GM23338 (cell line): ENCODE data around the gene KRT81. TPM values are rescaled to one million over a fixed set of nuclear protein-coding genes. Genes with fewer than 3 reads are reported as not detected.

ENCODE experiments used
- ATAC-seq: fragments of 200-7000 bp; cut with Tn5 transposase; 3 replicates; pipeline ENCODE4 v1.9.1; 2020
- DNase-seq: peaks from one replicate; pipeline ENCODE4 v3.0.0-alpha.2; 2015; ENCODE audit warnings: low spot score
- H2AFZ ChIP-seq: fragments of 200-600 bp; sonication (generic); 2 replicates; pipeline ENCODE4 v1.8.0; 2016; ENCODE audit warnings: antibody characterized with exemption, mild to moderate bottlenecking, moderate library complexity
- H3F3A ChIP-seq: fragments of 200-600 bp; sonication (generic); replicated peaks from 2 replicates; pipeline ENCODE4 v1.8.0; 2017; ENCODE audit warnings: antibody characterized with exemption, mixed run types, low read depth
- H3K27ac ChIP-seq: fragments of 200-600 bp; sonication (generic); 2 replicates; pipeline ENCODE4 v1.6.1; 2016; ENCODE audit warnings: low read depth
- H3K27me3 ChIP-seq: fragments of 200-600 bp; sonication (generic); 2 replicates; pipeline ENCODE4 v1.8.0; 2016; ENCODE audit warnings: mild to moderate bottlenecking, mixed run types, moderate library complexity; ENCODE audit not compliant: insufficient read depth
- H3K36me3 ChIP-seq: fragments of 200-600 bp; sonication (generic); 2 replicates; pipeline ENCODE4 v1.8.0; 2016; ENCODE audit warnings: mild to moderate bottlenecking; ENCODE audit not compliant: insufficient read depth
- H3K4me1 ChIP-seq: fragments of 200-600 bp; sonication (generic); 2 replicates; pipeline ENCODE4 v1.8.0; 2016; ENCODE audit warnings: mild to moderate bottlenecking, moderate library complexity; ENCODE audit not compliant: insufficient read depth
- H3K4me2 ChIP-seq: fragments of 200-600 bp; sonication (generic); 2 replicates; pipeline ENCODE4 v1.7.1; 2017; ENCODE audit warnings: mixed run types
- H3K4me3 ChIP-seq: fragments of 200-600 bp; sonication (generic); 2 replicates; pipeline ENCODE4 v1.6.1; 2016; ENCODE audit warnings: mixed run types
- H3K79me2 ChIP-seq: fragments of 200-600 bp; sonication (generic); replicated peaks from 2 replicates; pipeline ENCODE4 v1.8.0; 2017; ENCODE audit warnings: mild to moderate bottlenecking; ENCODE audit not compliant: insufficient read depth
- H3K9me2 ChIP-seq: fragments of 200-600 bp; sonication (generic); 2 replicates; pipeline ENCODE4 v1.8.0; 2017; ENCODE audit not compliant: insufficient read depth
- H4K20me1 ChIP-seq: fragments of 200-600 bp; sonication (generic); replicated peaks from 2 replicates; pipeline ENCODE4 v1.8.0; 2017; ENCODE audit warnings: mild to moderate bottlenecking; ENCODE audit not compliant: insufficient read depth
- H3K27ac Mint-ChIP-seq: 2 replicates; pipeline ENCODE4 v1.8.0; 2020; ENCODE audit warnings: inconsistent platforms, mild to moderate bottlenecking, moderate library complexity, mixed read lengths
- H3K27me3 Mint-ChIP-seq: 3 replicates; pipeline ENCODE4 v1.8.0; 2022; ENCODE audit warnings: low read depth, mild to moderate bottlenecking, moderate library complexity, mixed read lengths, inconsistent platforms; ENCODE audit not compliant: insufficient read depth, poor library complexity
- H3K36me3 Mint-ChIP-seq: 3 replicates; pipeline ENCODE4 v1.8.0; 2021; ENCODE audit warnings: low read depth, mild to moderate bottlenecking, inconsistent platforms, moderate library complexity, mixed read lengths
- H3K4me1 Mint-ChIP-seq: 3 replicates; pipeline ENCODE4 v1.8.0; 2020; ENCODE audit warnings: mild to moderate bottlenecking, inconsistent platforms, mixed read lengths
- H3K4me3 Mint-ChIP-seq: 3 replicates; pipeline ENCODE4 v1.8.0; 2021; ENCODE audit warnings: moderate library complexity, mild to moderate bottlenecking, inconsistent platforms, mixed read lengths
- H3K9me3 Mint-ChIP-seq: 3 replicates; pipeline ENCODE4 v1.8.0; 2020; ENCODE audit warnings: moderate library complexity, mild to moderate bottlenecking, inconsistent platforms, mixed read lengths
- CREB1 ChIP-seq: fragments of 250-450 bp; sonication (Bioruptor Pico); IDR thresholded peaks from 2 replicates; pipeline ENCODE4 v1.5.0; 2020; ENCODE audit warnings: low read depth, mild to moderate bottlenecking, moderate library complexity
- EZH2 ChIP-seq: fragments of 200-600 bp; sonication (generic); IDR thresholded peaks from one replicate; pipeline ENCODE4 v1.8.0; 2017; ENCODE audit warnings: antibody characterized with exemption, mild to moderate bottlenecking, low read depth; ENCODE audit not compliant: unreplicated experiment
- EZH2phosphoT487 ChIP-seq: fragments of 200-600 bp; sonication (generic); IDR thresholded peaks from one replicate; pipeline ENCODE4 v1.8.1; 2018; ENCODE audit warnings: antibody characterized with exemption; ENCODE audit not compliant: unreplicated experiment
- JUNB ChIP-seq: IDR thresholded peaks from one replicate; pipeline ENCODE4 v1.6.1; 2016; ENCODE audit warnings: antibody characterized with exemption; ENCODE audit not compliant: unreplicated experiment
- NANOG ChIP-seq: IDR thresholded peaks from 2 replicates; pipeline ENCODE4 v1.6.1; 2016; ENCODE audit warnings: antibody characterized with exemption, borderline replicate concordance
- POLR2AphosphoS5 ChIP-seq: IDR thresholded peaks from 2 replicates; pipeline ENCODE4 v1.6.1; 2016; ENCODE audit warnings: antibody characterized with exemption, low read depth
- STAT1 ChIP-seq: IDR thresholded peaks from one replicate; pipeline ENCODE4 v1.6.1; 2016; ENCODE audit warnings: antibody characterized with exemption; ENCODE audit not compliant: unreplicated experiment
- ZNF114 ChIP-seq: fragments of 250-450 bp; sonication (Bioruptor Pico); IDR thresholded peaks from 2 replicates; pipeline ENCODE4 v1.5.0; 2020; ENCODE audit warnings: mild to moderate bottlenecking, moderate library complexity
- ZNF331 ChIP-seq: fragments of 250-450 bp; sonication (Bioruptor Pico); IDR thresholded peaks from 2 replicates; pipeline ENCODE4 v1.5.0; 2020; ENCODE audit warnings: low read depth, mild to moderate bottlenecking, moderate library complexity
- polyA plus RNA-seq: library from polyadenylated mRNA; unstranded; fragments of >200 nt; fragmentation: Nextera tagmentation; extraction: Ambion mirVana; gene quantifications from 2 replicates; pipeline ENCODE4 v1.2.1, GENCODE V29; 2016
- total RNA-seq: library from RNA; depleted of rRNA; stranded (reverse); fragments of >200 nt; shearing (Covaris generic); gene quantifications from 2 replicates; pipeline ENCODE4 v1.2.3, GENCODE V29; 2014
- TF ChIP-seq, protein P1 (sequence below): IDR thresholded peaks from one replicate; pipeline ENCODE4 v1.6.1; 2018; ENCODE audit warnings: antibody characterized with exemption; ENCODE audit not compliant: unreplicated experiment
- TF ChIP-seq, protein P2 (sequence below): fragments of 250-450 bp; sonication (Bioruptor Pico); IDR thresholded peaks from 2 replicates; pipeline ENCODE4 v1.5.0; 2020; ENCODE audit warnings: mild to moderate bottlenecking, moderate library complexity
- TF ChIP-seq, protein P3 (sequence below): IDR thresholded peaks from 2 replicates; pipeline ENCODE4 v1.6.1; 2016; ENCODE audit warnings: antibody characterized with exemption
- TF ChIP-seq, protein P4 (sequence below), 2 experiments: fragments of 200-600 bp in 1 of 2; sonication (generic) in 1 of 2; conservative IDR thresholded peaks; 2 replicates each; pipeline versions ENCODE4 v1.5.1 to v1.6.1; 2016 to 2017; ENCODE audit warnings: antibody characterized with exemption in 2 of 2, low read depth in 2 of 2, mild to moderate bottlenecking in 2 of 2, moderate library complexity in 1 of 2

KRT81 gene
- total and polyA plus RNA-seq, 2 experiments from 2014 or later, result not detected

DNA sequence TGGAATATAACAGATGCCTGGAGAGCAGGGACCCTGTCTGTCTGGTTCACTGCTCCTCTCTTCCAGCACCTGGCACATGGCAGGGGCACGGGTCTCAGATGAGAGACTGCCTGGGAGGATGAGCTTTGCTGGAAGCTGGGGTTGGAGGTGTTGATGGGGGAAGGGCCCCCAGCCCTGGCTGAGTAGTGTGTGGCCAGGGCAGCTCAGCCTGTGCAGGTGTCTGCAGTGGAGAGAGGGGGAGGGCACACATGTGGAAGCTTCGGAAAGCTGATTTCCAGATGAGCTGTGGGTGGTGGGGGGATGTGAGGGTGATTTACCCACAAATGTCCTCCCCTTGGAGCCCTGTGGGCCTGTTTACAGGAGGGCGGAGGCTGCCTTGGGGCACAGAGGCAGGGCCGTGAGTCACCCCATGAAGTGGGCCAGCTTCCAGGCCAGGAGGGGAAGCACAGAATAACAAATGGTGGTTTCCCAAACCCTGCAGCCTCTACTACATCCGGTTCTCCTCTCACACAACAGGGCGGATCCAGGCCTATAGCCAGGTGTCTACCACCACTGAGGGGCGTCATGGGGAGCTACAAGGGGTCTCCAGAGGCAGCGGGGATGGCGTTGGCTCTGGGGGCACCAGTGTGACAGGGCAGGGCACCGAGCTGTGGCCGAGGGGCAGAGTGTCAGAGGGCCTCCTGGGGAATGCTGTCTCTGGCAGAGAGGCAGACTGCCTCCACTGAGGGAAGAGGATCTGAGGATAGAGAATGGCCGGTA lies 47.3 kb downstream of the KRT81 start:
- H3K79me2 ChIP-seq, result no peaks in the 10 kb centered on the region
- no peaks in the 10 kb centered on the region for H3K9me2 ChIP-seq
- H3K4me1 ChIP-seq, result no peaks in the 10 kb centered on the region
- Mint-ChIP-seq H3K27ac (no peak overlapping the region; the same call in 1 of the 2 replicates), H3K27me3 (peaks cover 22% of the 10 kb centered on the region), H3K9me3 (no peaks in the 10 kb centered on the region), H3K4me3 (no peak overlapping the region), H3K4me1 (peaks cover 35% of the 10 kb centered on the region), H3K36me3 (peaks cover 8% of the 10 kb centered on the region; the same call in 1 of the 3 replicates)
- TF ChIP-seq ZNF331 (CRISPR knock-in tag) (no peak), EZH2 (no peak), EZH2phosphoT487 (no peak), CREB1 (CRISPR knock-in tag) (no peak), POLR2AphosphoS5 (no peak), NANOG (no peak), JUNB (no peak), STAT1 (no peak), ZNF114 (CRISPR knock-in tag) (no peak)
- TF ChIP-seq, protein P1, sequence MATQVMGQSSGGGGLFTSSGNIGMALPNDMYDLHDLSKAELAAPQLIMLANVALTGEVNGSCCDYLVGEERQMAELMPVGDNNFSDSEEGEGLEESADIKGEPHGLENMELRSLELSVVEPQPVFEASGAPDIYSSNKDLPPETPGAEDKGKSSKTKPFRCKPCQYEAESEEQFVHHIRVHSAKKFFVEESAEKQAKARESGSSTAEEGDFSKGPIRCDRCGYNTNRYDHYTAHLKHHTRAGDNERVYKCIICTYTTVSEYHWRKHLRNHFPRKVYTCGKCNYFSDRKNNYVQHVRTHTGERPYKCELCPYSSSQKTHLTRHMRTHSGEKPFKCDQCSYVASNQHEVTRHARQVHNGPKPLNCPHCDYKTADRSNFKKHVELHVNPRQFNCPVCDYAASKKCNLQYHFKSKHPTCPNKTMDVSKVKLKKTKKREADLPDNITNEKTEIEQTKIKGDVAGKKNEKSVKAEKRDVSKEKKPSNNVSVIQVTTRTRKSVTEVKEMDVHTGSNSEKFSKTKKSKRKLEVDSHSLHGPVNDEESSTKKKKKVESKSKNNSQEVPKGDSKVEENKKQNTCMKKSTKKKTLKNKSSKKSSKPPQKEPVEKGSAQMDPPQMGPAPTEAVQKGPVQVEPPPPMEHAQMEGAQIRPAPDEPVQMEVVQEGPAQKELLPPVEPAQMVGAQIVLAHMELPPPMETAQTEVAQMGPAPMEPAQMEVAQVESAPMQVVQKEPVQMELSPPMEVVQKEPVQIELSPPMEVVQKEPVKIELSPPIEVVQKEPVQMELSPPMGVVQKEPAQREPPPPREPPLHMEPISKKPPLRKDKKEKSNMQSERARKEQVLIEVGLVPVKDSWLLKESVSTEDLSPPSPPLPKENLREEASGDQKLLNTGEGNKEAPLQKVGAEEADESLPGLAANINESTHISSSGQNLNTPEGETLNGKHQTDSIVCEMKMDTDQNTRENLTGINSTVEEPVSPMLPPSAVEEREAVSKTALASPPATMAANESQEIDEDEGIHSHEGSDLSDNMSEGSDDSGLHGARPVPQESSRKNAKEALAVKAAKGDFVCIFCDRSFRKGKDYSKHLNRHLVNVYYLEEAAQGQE, result no peak
- TF ChIP-seq, protein P2, sequence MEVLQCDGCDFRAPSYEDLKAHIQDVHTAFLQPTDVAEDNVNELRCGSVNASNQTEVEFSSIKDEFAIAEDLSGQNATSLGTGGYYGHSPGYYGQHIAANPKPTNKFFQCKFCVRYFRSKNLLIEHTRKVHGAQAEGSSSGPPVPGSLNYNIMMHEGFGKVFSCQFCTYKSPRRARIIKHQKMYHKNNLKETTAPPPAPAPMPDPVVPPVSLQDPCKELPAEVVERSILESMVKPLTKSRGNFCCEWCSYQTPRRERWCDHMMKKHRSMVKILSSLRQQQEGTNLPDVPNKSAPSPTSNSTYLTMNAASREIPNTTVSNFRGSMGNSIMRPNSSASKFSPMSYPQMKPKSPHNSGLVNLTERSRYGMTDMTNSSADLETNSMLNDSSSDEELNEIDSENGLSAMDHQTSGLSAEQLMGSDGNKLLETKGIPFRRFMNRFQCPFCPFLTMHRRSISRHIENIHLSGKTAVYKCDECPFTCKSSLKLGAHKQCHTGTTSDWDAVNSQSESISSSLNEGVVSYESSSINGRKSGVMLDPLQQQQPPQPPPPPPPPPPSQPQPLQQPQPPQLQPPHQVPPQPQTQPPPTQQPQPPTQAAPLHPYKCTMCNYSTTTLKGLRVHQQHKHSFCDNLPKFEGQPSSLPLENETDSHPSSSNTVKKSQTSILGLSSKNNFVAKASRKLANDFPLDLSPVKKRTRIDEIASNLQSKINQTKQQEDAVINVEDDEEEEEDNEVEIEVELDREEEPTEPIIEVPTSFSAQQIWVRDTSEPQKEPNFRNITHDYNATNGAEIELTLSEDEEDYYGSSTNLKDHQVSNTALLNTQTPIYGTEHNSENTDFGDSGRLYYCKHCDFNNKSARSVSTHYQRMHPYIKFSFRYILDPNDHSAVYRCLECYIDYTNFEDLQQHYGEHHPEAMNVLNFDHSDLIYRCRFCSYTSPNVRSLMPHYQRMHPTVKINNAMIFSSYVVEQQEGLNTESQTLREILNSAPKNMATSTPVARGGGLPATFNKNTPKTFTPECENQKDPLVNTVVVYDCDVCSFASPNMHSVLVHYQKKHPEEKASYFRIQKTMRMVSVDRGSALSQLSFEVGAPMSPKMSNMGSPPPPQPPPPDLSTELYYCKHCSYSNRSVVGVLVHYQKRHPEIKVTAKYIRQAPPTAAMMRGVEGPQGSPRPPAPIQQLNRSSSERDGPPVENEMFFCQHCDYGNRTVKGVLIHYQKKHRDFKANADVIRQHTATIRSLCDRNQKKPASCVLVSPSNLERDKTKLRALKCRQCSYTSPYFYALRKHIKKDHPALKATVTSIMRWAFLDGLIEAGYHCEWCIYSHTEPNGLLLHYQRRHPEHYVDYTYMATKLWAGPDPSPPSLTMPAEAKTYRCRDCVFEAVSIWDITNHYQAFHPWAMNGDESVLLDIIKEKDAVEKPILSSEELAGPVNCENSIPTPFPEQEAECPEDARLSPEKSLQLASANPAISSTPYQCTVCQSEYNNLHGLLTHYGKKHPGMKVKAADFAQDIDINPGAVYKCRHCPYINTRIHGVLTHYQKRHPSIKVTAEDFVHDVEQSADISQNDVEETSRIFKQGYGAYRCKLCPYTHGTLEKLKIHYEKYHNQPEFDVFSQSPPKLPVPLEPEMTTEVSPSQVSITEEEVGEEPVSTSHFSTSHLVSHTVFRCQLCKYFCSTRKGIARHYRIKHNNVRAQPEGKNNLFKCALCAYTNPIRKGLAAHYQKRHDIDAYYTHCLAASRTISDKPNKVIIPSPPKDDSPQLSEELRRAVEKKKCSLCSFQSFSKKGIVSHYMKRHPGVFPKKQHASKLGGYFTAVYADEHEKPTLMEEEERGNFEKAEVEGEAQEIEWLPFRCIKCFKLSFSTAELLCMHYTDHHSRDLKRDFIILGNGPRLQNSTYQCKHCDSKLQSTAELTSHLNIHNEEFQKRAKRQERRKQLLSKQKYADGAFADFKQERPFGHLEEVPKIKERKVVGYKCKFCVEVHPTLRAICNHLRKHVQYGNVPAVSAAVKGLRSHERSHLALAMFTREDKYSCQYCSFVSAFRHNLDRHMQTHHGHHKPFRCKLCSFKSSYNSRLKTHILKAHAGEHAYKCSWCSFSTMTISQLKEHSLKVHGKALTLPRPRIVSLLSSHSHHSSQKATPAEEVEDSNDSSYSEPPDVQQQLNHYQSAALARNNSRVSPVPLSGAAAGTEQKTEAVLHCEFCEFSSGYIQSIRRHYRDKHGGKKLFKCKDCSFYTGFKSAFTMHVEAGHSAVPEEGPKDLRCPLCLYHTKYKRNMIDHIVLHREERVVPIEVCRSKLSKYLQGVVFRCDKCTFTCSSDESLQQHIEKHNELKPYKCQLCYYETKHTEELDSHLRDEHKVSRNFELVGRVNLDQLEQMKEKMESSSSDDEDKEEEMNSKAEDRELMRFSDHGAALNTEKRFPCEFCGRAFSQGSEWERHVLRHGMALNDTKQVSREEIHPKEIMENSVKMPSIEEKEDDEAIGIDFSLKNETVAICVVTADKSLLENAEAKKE (CRISPR knock-in tag), result no peak
- TF ChIP-seq, protein P3, sequence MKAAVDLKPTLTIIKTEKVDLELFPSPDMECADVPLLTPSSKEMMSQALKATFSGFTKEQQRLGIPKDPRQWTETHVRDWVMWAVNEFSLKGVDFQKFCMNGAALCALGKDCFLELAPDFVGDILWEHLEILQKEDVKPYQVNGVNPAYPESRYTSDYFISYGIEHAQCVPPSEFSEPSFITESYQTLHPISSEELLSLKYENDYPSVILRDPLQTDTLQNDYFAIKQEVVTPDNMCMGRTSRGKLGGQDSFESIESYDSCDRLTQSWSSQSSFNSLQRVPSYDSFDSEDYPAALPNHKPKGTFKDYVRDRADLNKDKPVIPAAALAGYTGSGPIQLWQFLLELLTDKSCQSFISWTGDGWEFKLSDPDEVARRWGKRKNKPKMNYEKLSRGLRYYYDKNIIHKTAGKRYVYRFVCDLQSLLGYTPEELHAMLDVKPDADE, result no peak
- TF ChIP-seq, protein P4, sequence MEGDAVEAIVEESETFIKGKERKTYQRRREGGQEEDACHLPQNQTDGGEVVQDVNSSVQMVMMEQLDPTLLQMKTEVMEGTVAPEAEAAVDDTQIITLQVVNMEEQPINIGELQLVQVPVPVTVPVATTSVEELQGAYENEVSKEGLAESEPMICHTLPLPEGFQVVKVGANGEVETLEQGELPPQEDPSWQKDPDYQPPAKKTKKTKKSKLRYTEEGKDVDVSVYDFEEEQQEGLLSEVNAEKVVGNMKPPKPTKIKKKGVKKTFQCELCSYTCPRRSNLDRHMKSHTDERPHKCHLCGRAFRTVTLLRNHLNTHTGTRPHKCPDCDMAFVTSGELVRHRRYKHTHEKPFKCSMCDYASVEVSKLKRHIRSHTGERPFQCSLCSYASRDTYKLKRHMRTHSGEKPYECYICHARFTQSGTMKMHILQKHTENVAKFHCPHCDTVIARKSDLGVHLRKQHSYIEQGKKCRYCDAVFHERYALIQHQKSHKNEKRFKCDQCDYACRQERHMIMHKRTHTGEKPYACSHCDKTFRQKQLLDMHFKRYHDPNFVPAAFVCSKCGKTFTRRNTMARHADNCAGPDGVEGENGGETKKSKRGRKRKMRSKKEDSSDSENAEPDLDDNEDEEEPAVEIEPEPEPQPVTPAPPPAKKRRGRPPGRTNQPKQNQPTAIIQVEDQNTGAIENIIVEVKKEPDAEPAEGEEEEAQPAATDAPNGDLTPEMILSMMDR (conservative IDR thresholded peaks at IDR 0.05; ENCODE audit: low read depth in 2 of 2), result no peak
- no peaks in the 10 kb centered on the region for H4K20me1 ChIP-seq
- H3K4me3 ChIP-seq, result no peak overlapping the region
- 0 out of 2 replicates have a peak, but pooled peaks cover under 1% of the 10 kb centered on the region for H3K27me3 ChIP-seq
- H3K27ac ChIP-seq, result no peak overlapping the region
- no peak overlapping the region for H3K4me2 ChIP-seq
- H2AFZ ChIP-seq, result no peak overlapping the region
- no peak for ATAC-seq
- no peaks in the 10 kb centered on the region for H3F3A ChIP-seq
- H3K36me3 ChIP-seq, result no peaks in the 10 kb centered on the region
- no peak for DNase-seq
